Chondrocyte (in vitro differentiated cells): ENCODE measurements around the gene NFS1. TPM values are rescaled to one million over a fixed set of nuclear protein-coding genes. Genes with fewer than 3 reads are reported as not detected.
A peak's percentile ranks its signal among the peaks of the same experiment; 100 is the strongest.

Source experiments
- DNase-seq: peaks from one replicate; pipeline ENCODE4 v3.0.0; 2021; ENCODE audit warnings: mixed read lengths, low spot score
- H3K27ac Mint-ChIP-seq: one replicate; pipeline ENCODE4 v1.8.0; 2021; ENCODE audit warnings: mild to moderate bottlenecking, moderate library complexity, mixed read lengths; ENCODE audit not compliant: unreplicated experiment
- H3K27me3 Mint-ChIP-seq: 2 replicates; pipeline ENCODE4 v1.8.0; 2021; ENCODE audit warnings: low read depth, mixed read lengths
- H3K36me3 Mint-ChIP-seq: 2 replicates; pipeline ENCODE4 v1.8.0; 2021; ENCODE audit warnings: low read depth, mixed read lengths
- H3K4me1 Mint-ChIP-seq: 2 replicates; pipeline ENCODE4 v1.8.0; 2021; ENCODE audit warnings: low read depth, mild to moderate bottlenecking, mixed read lengths
- H3K4me3 Mint-ChIP-seq: one replicate; pipeline ENCODE4 v1.8.0; 2021; ENCODE audit warnings: mild to moderate bottlenecking, moderate library complexity, mixed read lengths; ENCODE audit not compliant: unreplicated experiment
- H3K9me3 Mint-ChIP-seq: 2 replicates; pipeline ENCODE4 v1.8.0; 2021; ENCODE audit warnings: low read depth, mixed read lengths
- CTCF ChIP-seq: fragments of 200-600 bp; sonication (generic); IDR thresholded peaks from 2 replicates; pipeline ENCODE4 v1.5.0; 2021; ENCODE audit warnings: antibody characterized with exemption, mild to moderate bottlenecking, moderate library complexity
- total RNA-seq: library from RNA; stranded (reverse); gene quantifications from 3 replicates; pipeline ENCODE4 v1.2.1, GENCODE V29; 2021

The NFS1 gene
- total RNA-seq, 1 donor from 2014 or later = 26.8 TPM

DNA sequence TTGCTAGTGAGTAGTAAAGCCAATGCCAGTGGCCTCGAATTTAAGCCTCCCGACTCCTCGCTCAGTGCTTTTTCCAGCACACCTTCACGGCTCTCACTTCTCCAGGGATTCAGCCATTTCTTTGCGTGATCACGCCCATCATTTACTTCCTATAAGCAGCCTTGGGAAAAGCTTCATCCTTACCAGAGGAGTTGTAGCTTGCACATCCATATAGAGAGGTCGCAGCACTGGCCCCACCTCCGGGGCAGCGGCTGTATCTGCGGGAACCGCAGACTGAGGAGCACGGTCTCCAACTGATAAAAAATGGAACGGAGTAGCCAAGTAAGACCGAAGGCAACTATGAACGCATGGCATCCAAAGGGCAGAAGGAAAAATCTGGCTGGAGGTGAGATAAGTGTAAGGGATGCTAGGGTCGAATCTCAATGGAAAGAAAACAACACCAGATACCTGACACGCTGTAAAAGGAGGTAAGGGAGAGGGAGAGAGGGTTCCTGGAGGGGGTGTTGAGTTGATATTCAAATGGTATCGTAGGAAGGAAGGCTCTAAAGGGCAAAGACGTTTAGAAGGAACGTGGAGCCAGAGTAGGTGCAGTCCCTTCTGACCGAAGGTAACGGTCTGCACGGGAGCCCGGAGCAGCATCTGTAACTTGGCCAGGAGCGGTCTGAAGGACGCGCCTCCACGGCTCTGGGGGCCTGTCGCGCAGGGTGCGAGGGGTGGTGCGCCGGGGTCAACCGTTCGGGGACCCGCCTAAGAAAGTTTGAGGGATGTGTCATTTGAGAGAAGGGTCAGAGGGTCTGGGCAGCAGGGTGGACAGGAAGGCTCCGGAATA lies 640 bp downstream of the NFS1 start:
- Mint-ChIP-seq H3K4me3 (peak overlapping the region; percentile 97), H3K27ac (peak overlapping the region; percentile 92), H3K27me3 (no peaks in the 10 kb centered on the region), H3K9me3 (no peaks in the 10 kb centered on the region), H3K36me3 (peaks cover 14% of the 10 kb centered on the region), H3K4me1 (peaks cover 40% of the 10 kb centered on the region)
- DNase-seq = no peak
- TF ChIP-seq CTCF = no peak

GRCh38 chr20:35697696-35698297 lies 1.4 kb downstream of the NFS1 start:
- H3K27ac Mint-ChIP-seq = peak overlapping the region; percentile 92
- H3K4me1 Mint-ChIP-seq = peaks cover 39% of the 10 kb centered on the region
- H3K27me3 Mint-ChIP-seq = no peaks in the 10 kb centered on the region
- H3K9me3 Mint-ChIP-seq = no peaks in the 10 kb centered on the region
- peaks cover 12% of the 10 kb centered on the region for H3K36me3 Mint-ChIP-seq
- peak overlapping the region; percentile 97 for H3K4me3 Mint-ChIP-seq
- no peak for TF ChIP-seq CTCF
- DNase-seq = no peak

GRCh38 chr20:35695978-35696377 lies 3.2 kb downstream of the NFS1 start:
- Mint-ChIP-seq H3K4me3 (no peak overlapping the region), H3K36me3 (peaks cover 3% of the 10 kb centered on the region), H3K4me1 (peaks cover 31% of the 10 kb centered on the region), H3K9me3 (no peaks in the 10 kb centered on the region), H3K27me3 (no peaks in the 10 kb centered on the region), H3K27ac (peak overlapping the region; percentile 24)
- no peak for DNase-seq
- TF ChIP-seq CTCF = no peak

DNA sequence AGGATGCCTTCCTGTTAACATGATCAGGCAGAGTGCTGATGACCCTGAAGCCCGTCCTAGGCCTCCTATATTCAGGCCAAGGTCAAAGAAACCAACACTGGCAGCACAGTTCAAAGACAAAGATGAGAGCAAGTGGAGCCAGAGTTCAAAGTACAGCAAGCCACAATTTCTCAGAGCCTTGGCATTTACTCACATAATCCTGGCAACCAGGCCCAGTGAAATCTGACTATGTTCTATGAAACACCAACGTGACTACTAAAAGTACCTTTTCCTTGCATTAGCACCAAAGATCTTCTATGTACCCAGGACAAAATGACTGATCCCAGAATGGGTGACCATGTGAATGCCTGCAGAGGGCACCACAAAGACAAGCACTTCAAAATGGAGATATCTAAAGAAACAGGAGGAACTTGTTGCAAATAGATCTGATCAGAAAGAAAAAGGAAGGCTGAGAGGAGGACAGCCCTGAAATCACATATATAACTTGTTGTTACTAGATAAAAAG lies 3.9 kb downstream of the NFS1 start:
- H3K4me1 Mint-ChIP-seq = peaks cover 24% of the 10 kb centered on the region
- H3K4me3 Mint-ChIP-seq = no peak overlapping the region
- no peaks in the 10 kb centered on the region for H3K9me3 Mint-ChIP-seq
- DNase-seq = no peak
- no peak overlapping the region for H3K27ac Mint-ChIP-seq
- H3K36me3 Mint-ChIP-seq = peaks cover 4% of the 10 kb centered on the region
- H3K27me3 Mint-ChIP-seq = no peaks in the 10 kb centered on the region
- TF ChIP-seq CTCF = no peak

- peaks cover 17% of the 10 kb centered on the region for H3K36me3 Mint-ChIP-seq
- no peaks in the 10 kb centered on the region for H3K9me3 Mint-ChIP-seq
- H3K4me1 Mint-ChIP-seq = no peaks in the 10 kb centered on the region
These were observed 8.9 kb downstream of the NFS1 start for GRCh38 chr20:35690265-35690664.

More at GRCh38 chr20:35690265-35690664, 8.9 kb downstream of the NFS1 start:
- Mint-ChIP-seq H3K27me3 (no peaks in the 10 kb centered on the region), H3K27ac (no peak overlapping the region), H3K4me3 (no peak overlapping the region)
- TF ChIP-seq CTCF = no peak
- DNase-seq = no peak
